HPDE6-E6E7 (cell line): ENCODE measurements around the gene HAUS3.
A peak's percentile ranks its signal among the peaks of the same experiment; 100 is the strongest.
"Not testable (repeated sequence)": the region's sequence is repeated elsewhere in the genome, so short reads cannot be mapped to it uniquely, and the experiment has no call there.

ENCODE experiments used
- DNase-seq: peaks from one replicate; pipeline ENCODE4 v3.0.0; 2011; ENCODE audit warnings: missing footprints; ENCODE audit errors: extremely low spot score

HAUS3 gene

DNA sequence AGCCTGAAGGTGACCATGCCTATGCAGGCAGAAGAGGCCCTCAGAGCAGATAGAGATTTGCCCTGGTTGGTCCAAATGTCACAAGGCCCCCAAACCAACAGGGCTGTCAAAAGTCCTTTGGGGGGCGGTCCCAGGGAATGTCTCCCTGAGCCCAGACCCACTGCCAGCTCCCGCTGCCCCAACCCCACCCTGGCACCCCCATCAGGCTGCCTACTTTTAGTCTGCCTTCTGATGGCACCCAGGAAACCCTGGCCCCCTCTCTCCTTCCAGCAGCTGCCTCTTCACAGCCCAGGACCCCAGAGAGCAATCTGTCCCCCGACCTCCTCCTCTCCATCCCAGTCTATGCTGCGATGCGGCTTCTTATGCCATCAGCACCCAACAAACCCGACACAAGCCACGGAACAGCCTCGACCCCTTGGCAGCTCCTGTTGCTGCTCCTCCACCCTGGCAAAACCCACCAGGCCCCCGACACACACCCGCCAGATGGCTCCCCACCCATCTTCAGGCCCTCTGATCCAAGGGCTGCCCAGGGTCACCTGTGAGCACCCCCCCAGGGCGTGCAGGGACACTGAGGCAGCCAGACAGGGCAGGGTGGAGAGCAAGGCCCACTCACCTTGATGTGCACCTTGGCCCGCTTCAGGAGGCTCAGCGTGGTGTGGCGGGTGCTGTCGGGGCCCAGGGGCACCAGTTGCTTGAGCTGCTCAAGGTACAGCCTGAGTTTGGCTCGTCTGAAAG lies 10.0 kb upstream of the HAUS3 start:
- DNase-seq, result no peak

- DNase-seq, result no peak
These were observed 9.3 kb upstream of the HAUS3 start for GRCh38 chr4:2251073-2251794.

DNA sequence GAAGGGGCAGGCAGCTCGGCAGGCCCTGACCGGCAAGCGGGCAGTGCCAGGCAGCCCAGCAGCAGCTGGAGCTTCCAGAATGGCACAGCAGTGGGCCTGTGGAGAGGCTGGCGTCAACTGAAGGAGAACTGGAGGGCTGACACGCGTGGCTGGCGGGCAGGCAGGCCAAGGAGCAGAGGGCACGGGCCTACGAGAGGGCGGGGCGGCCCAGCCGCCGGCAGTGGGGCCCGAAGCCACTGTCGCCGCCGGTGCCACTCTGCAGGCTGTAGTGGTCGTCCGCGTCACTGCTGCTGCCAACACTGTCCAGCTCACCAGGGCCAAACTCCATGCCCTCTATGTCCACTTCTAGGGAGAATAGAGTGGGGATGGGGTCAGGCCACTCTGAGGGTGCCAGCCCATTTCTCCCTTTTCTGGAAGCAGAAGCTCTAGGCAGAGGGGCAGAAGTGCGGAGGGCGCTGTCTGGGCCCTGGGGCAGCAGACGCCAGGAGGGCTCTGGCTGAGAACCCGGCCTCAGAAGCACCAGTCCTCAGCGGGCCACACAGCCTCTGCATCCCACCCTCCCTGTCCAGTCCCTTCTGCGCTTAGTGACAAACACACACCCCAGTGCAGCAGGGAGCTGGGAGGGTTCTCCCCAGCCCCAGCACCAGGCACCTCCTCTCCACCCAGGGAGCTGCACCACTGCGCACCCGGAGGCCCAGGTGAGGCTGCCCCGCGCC lies 8.6 kb upstream of the HAUS3 start:
- DNase-seq, result no peak

- DNase-seq, result peak; percentile 60
These were observed 7.8 kb upstream of the HAUS3 start for GRCh38 chr4:2249526-2250356.

GRCh38 chr4:2248821-2249261 lies 6.9 kb upstream of the HAUS3 start:
- DNase-seq, result no peak

DNA sequence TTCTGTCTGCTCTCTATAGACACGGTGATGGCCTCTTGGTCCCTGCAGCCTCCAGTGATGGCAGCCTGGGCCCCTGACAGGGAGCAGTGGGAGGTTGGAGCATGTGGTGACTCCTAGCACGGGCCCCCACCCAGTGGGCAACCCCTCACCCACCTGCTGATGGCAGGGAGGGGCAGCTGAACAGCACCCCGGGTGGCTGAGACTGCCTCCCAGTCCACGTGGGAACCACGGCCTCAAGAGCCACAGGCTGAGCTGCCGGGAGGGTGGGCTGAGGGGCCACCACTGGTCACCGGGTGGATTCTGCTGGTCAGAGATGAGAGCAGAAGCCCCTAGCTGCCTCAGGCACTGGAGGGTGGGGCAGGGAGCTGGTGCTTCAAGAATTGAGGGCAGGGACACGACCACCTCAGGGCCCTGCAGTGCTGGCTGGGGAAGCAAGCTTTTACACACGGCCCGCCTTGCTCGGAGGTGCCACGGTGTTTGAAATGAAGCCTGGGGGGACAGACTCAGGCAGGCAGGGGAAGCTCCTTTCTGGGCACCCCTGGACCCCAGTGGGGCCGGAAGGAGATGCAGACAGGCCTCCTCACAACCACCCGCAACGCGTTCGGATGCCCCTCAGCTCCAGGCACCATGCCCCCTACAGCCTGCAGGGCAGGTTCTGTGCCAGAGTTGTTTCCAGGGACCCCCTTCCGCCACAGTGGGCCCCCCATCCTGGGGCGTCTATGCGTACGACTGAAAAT lies 6.3 kb upstream of the HAUS3 start:
- no peak for DNase-seq

GRCh38 chr4:2247128-2248043 lies 5.5 kb upstream of the HAUS3 start:
- no peak for DNase-seq

DNA sequence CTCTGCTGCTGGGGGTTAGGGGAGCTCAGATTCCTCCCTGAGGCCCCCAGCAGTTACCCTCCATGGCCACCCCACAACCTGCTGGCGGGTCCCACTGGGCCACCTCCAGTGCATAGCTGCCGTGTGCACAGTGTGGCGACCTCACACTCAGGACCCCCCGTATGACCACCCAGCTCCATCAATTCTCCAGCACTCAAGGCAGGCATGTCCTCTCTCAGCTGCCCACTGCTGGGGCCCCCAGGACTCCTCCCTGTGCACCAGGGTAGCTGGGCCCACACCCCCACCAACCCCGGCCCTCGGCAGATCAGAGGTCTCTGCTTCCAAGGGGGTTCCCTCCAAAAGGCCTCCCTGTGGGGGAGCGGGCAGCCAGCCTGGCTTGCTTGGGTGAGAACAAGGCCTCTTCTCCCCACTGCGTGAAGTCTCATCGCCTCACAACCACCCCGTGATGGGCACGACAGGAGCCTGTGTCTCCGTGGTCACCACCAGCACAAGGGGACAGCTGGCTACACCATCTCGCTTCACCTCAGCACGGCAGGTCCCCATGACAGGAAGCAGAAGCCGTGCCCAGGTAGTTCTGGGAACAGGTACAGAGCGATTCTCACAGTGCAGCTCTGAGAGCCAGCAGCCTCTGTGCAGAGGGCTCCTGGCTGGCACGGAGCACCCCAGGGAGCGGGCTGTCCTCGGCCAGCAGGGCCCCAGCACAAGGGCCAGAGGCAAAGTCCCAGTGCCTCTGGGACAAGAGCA lies 4.6 kb upstream of the HAUS3 start:
- DNase-seq, result no peak

DNA sequence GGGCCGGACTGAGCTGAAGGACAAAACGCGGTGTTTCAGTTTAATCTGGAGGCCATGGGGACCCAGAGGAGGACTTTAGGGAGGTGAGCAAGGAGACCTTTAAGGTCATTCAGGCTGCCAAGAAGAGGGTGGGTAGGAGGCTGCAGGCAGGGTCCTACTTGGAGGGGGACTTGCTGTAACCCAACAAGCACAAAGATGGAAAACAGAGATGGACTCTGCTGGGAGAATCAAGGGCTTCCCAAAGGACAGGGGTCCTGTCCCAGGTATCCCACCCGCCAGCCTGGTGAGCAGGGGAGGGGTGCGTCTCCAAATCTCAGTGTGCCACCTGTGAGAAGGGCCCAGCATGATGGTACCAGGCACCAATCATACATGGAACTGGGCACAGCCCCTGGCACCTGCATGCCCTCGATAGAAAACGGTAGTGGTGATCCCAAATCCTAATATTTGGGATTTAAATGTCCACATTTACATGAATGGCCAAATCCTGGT lies 3.9 kb upstream of the HAUS3 start:
- no peak for DNase-seq

DNA sequence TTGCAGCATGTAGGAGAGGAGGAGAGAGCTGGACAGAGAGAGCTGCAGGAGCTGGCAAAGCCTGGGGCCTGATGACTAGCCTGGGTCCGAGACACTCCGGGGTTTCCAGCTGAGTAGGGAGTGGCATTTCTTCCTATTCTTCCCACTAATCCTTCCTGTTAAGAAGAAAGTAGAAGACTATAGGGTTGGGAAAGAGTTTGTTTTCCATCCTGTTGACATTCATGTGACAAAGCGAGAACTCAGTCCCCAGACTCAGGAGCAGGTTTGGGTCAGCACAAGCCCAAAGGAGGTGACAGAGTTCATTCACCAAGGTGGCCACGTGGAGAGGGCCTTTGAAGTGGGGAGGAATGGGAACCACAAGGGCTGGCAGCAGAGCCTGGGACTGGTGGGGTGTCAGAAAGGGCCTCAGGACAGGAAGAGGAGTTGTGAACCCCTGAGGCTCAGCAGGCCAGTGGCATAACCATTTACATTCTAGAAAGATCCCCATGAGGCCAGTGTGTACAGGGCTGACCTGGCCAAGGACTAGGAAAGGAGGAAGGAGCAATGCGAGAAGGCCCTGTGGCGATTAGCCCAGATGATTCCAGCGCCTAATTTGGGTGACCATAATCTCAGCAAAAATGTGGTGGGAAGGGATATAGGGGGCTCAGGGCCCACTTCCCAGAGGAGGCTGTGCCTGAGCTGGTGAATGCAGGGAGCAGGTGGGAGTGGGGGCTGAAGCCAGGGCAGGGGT lies 3.3 kb upstream of the HAUS3 start:
- DNase-seq, result no peak

- no peak for DNase-seq
These were observed 1.9 kb upstream of the HAUS3 start for GRCh38 chr4:2243681-2244380.

- no peak for DNase-seq
These were observed 918 bp downstream of the HAUS3 start for GRCh38 chr4:2241003-2241402.

GRCh38 chr4:2236944-2237666 lies 4.8 kb downstream of the HAUS3 start:
- no peak for DNase-seq

DNA sequence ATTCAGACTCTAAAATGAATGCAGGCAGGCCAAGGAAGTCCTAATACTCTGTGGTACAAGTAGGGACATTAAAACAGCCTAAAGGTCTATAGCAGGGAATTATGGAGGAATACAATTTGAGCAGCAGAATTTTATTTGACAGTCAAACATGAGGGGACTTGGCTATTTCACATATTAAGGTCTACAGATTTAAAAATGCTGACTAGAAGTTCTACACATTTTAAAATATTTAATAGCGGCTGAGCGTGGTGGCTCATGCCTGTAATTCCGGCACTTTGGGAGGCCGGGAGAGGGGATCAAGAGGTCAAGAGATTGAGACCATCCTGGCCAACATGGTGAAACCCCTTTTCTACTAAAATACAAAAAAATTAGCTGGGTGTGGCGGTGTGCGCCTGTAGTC lies 10.8 kb downstream of the HAUS3 start:
- DNase-seq, result no peak

DNA sequence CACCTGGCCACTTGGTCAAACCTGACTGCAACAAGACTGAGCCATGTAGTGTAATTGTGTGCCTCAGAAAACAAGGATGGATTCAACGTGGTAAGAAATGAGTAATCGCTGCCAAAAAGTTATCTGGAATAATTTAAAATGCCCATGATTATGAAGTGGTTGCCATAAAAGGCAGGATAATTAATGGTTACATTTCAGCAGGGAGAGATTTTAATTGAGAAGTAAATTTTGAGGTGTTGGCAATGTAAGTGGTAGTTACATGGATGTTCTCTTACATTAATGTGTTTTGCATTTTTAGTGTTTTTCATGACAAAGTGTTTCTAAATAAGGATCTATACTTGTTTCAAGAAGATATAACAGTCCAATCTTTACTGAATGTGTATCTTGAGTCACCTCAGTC lies 15.7 kb downstream of the HAUS3 start:
- no peak for DNase-seq

- DNase-seq, result no peak
These were observed 19.1 kb downstream of the HAUS3 start for GRCh38 chr4:2222838-2223237.

GRCh38 chr4:2221378-2221777 lies 20.5 kb downstream of the HAUS3 start:
- DNase-seq, result not testable (repeated sequence)
